Stimulated activated CD8-positive, alpha-beta memory T cell treated with anti-CD3 and anti-CD28 coated beads, Interleukin-12 subunit alpha, Interleukin-12 subunit beta, amount 100 ng/mL, for 1 hour (primary cell): ENCODE results near the gene PLA2G2C.

Experiments
- DNase-seq: peaks from one replicate; pipeline ENCODE4 v3.0.0-alpha.2; 2020; ENCODE audit warnings: low read depth

The PLA2G2C gene

GRCh38 chr1:20152599-20152930, 33.8 kb downstream of the PLA2G2C start:
- no peak for DNase-seq

DNA sequence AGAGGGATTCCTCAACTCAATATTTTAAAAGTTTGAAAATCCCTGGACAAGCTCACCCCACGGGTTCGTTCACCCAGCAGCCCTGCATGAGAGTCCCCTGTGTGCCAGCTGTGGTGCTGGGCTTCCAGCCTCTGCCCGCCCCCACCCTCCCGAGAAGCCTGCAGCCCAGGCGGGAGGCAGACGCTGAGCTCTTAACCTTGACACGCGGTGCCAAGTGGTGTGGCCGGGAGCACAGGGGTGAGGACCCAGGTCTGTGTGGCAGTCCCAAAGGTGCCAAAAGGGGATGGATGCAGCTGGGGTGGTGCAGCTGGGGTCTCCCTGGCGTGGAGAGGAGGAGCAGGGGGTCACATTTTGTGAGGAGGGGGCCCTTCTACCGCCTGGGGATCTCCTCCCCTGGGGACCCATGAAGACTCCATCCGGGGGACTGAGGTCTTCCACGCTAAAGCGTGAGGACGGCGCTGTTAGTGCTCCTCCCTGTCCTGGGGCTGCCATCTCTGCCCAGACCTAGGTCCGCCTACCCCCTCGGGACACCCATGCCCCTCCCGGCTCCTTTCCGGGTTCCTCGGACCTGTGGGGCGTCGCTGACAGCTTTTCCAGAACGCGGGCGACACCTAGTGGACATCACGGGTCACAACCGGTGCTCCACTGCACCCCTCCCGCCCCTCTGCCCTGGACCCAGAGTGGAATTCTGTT, 34.3 kb downstream of the PLA2G2C start:
- DNase-seq = peak; percentile 69

DNA sequence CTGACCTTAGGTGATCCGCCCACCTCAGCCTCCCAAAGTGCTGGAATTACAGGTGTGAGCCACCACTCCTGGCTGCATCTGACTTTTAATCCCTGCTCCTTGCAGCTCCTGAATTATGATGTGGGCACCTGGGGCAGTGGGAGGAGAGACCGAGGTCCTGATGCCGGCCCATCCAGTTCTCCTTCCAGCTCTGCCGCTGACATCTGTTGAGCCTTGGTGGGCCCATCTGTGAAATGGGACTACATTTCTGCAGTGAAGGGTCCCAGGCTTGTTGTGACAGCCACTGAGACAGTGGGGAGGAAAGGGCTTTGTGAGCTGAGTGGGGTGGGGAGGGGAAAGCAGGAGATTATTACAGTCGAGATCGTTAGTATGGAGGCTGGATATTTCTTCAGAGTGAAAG, 35.3 kb downstream of the PLA2G2C start:
- DNase-seq = no peak

DNA sequence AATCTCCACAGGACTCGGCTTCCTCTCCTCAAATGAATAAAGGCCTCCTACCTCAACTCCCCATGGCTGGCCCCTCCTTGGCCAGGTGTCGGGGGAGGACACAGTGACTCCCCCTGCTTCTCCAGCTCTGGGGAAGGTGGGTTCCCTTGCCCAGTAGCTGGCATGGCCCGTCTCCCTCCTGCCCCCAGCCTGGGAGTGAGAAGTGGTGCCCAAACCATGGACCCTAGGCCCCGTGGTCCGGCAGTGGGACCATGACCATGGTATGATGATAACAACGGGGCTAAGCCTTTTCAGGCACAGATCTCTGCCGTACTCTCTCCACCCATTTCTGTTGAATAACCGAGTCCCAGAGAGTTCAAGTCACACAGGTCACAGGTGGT, 36.0 kb downstream of the PLA2G2C start:
- DNase-seq = no peak

DNA sequence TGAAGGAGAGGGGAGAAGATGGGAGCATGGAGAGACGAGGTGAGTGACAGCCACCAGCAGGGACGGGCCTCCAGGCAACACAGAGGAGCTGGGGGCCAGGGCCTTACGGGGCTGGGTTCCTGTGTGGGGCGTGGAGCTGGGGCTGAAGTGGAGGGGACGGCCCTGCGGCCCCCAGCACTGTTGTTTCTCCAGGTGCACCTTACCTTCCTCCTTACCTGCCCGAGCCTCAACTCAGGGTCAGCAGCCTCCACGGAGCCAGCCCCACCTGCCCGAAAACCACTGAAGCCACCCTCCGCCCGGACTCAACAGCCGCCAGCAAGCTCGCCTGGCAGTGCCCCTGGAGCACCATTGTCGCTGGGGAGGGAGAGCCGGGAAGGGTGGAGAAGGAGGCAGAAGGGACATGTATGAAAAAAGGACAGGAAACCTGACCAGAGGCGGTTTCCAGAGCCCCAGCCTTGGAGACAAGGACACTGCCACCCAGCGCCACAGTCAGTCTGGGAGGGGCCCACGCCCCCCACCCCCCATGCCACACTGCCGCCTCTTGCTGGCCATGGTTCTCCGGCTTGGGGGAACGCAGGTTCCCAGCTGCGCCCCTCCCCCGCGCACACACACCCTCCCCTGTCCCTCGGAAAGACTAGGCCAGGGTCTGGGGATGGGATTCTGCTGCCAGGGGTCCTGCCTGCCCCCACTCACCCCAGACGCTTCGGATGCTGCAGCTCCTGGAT, 36.6 kb downstream of the PLA2G2C start:
- no peak for DNase-seq

DNA sequence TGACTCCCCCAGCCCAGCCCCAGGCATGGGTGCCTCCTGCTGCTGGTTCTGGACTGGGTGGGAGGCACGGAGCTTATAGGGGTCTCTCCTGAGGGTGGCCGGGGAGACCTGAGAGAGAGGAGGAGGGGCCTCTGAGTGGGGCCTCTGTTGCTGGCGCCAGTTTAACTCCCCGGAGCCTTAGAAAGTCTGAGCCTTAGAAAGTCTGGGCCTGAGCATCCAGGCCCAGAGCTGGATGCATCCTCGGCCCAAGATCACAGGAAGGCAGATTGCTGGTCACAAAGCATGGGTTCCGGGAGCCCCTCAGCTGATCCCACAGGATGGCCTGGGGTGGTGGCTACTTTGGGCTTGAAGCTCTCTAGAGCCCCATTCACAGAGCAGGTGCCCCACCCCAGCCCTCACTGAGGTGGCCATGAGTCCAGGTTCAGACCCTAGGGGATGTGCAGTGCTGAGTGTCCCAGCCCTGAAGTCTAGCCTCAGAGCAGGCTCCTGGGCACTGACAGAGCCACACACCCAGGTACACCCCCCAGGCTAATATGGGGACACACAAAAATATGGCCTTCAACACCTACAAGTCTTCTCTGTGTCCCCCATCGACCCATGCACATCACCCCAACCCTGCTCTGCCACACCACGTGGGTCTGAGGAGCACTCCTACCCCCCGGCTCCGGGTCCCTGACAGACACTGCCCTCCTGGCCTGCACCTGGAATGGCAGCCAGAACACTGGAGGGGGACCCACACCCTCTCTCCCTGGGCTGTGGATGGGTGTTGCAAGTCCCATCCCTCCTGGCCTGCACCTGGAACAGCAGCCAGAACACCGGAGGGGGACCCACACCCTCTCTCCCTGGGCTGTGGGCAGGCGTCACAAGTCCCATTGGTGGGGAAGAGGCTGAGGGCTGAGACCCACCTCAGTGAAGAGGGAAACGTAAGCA, 37.5 kb downstream of the PLA2G2C start:
- DNase-seq = no peak

DNA sequence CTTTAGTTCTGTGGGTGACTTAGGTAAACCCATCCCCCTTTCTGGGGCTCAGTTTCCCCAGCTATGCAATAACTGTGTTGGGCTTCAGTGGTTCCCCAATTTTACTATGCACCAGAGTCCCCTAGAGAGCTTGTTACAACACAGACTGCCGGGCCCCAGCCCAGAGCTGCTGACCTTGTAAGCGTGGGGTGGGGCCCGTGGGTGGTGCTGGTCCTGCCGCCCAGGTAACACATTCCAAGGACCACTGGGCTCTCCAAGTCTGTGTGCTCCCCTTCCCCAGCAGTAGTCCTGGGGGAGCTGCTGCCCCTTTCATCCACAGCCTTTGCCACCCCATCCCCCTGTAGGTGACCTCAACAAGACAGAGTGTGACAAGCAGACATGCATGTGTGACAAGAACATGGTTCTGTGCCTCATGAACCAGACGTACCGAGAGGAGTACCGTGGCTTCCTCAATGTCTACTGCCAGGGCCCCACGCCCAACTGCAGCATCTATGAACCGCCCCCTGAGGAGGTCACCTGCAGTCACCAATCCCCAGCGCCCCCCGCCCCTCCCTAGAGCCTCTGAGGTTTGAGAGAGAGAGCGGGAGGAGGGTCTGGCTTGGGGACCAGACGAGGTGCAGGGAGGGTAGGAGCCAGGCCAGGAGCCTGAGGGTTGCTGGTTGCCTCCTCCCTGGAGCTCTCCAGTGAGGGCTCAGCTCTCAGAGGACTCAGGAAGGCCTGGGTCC, 38.3 kb downstream of the PLA2G2C start:
- no peak for DNase-seq

DNA sequence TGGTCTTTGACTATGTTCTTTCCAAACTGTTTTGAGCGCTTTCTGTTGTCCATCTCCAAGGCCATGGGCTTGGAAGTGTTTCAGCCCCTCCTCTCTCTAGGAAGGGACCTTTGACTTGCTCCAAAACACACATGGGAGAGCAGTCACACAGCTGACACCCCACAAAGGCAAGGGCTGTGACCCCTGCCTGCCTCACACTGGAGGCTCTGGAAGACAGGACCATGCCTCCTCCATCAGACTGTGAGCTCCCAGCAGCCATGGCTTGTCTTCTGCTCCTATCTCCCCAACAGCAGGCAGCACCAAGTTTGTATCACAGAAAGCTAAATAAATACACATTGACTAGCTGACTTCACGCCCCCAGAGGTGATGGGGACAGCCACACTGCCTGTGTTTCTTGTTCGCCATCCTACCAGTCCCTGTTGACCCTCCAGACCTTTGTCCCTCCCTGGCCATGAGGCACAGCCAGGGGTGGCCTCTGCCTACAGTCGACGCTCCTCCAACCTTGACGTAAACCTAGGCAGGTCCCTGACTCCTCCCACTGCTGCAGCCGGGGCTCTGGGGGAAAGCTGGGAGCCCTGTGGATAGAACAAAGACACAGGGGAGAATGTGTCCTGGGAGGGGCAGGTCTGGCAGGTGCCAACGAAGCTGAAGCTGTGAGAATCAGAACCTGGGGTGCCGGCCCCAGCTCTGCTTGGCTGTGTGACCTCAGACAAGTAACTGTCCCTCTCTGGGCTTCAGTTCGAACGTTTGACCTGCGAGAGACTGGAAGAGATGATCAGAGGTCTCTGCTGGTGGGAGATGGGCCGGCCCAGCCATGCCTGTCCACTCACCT, 42.4 kb downstream of the PLA2G2C start:
- no peak for DNase-seq

- DNase-seq = no peak
These were observed 43.0 kb downstream of the PLA2G2C start for GRCh38 chr1:20143318-20143717.

DNA sequence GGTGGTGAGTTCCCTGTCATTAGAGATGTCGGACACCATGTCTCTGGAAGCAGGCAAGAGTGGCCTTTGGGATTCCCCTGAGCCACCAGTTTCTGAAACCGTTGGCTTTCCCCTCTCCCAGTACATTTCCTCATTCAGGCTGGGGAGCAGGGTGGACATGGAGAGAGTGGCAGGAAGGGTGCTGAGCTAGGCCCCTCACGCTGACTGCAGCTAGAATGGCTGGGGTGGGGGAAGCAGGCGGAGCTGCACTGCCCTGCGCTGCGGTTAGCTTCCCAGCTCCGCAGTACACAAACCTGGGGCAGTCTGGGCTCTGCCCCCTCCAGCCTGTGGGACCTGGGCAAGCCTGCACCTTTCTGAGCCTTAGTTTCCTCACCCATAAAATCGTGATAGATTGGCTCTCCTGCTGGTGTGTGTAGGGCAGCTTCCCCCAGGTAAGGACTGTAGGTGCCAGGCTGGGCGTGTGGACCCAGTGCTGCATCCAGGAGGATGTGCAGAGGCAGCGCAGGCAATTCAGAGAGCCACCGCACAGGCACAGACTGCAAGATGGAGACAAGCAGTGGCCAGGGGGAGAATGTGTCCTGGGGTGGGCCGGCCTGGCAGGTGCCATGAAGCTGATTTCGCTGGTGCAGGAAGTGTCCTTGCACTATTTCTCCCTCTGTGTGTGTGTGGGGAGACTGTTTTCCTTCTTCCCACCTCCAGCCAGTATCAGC, 44.2 kb downstream of the PLA2G2C start:
- no peak for DNase-seq

GRCh38 chr1:20141466-20141865, 44.9 kb downstream of the PLA2G2C start:
- DNase-seq = no peak

GRCh38 chr1:20141001-20141400, 45.3 kb downstream of the PLA2G2C start:
- no peak for DNase-seq

- no peak for DNase-seq
These were observed 46.3 kb downstream of the PLA2G2C start for GRCh38 chr1:20139776-20140612.

DNA sequence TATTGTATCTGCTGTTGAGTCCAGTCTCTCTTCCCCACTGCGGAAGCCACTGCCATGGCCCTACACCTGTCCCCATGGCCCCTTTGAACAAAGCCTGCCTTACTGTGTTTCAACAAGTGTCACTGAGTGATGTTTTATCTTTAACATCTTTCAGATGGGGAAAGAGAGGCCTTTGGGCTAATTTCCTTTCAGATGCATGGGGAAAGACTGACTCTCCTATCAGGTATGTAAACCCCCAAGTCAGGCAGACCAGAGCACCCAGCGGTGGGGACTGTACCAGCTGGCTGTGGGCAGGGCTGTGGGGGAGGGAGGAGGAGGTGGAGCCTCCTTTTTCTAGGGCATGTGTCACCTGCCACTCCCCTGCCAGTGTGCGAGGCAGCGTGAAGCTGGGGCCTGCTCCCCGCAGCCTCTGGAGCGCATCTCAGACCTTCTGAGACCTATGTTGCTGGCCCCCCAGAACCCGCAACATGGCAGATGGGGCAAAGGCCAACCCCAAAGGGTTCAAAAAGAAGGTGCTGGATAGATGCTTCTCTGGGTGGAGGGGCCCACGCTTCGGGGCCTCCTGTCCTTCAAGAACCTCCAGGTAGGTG, 47.3 kb downstream of the PLA2G2C start, which contains the start of gene PLA2G2F:
Gene PLA2G2F (plus strand): TSS at position 363 of the 590 bp plus-strand sequence. CDS start 105 bp downstream, at position 468.
- no peak for DNase-seq

- no peak for DNase-seq
These were observed 48.0 kb downstream of the PLA2G2C start for GRCh38 chr1:20138346-20138745.

GRCh38 chr1:20137604-20138003, 48.7 kb downstream of the PLA2G2C start:
- DNase-seq = no peak

GRCh38 chr1:20137055-20137454, 49.3 kb downstream of the PLA2G2C start:
- no peak for DNase-seq

DNA sequence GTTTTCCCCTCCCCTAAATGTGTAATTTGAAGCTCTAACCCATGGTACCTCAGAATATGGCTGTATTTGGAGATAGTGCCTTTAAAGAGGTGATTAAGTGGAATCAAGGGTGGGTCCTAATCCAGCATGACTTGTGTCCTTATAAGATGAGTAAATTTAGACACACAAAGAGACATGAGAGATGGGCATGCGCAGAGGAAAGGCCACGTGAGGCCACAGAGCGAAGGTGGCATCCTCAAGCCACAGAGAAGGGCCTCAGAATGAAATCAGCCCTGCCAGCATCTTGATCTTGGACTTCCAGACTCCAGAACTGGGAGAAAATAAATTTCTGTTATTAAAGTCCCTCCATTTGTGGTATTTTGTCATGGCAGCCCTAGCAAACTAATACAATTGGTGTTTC, 50.1 kb downstream of the PLA2G2C start:
- DNase-seq = no peak

- no peak for DNase-seq
These were observed 51.3 kb downstream of the PLA2G2C start for GRCh38 chr1:20134995-20135394.
